GM12875 (cell line): ENCODE data around the gene BCAP31.
A peak's percentile ranks its signal among the peaks of the same experiment; 100 is the strongest.

Experiments
- H3K4me3 ChIP-seq: one replicate; pipeline ENCODE4 v1.5.1; 2011; ENCODE audit warnings: low read depth, low read length, control low read depth
- CTCF ChIP-seq: IDR thresholded peaks from 2 replicates; pipeline ENCODE4 v1.5.1; 2011; ENCODE audit warnings: low read depth, mild to moderate bottlenecking, control low read depth, inconsistent platforms, low read length, moderate library complexity, borderline replicate concordance; ENCODE audit not compliant: insufficient read depth

Gene BCAP31

GRCh38 chrX:153662266-153662665, 61.9 kb downstream of the BCAP31 start:
- peak; percentile 56 for TF ChIP-seq CTCF
- H3K4me3 ChIP-seq = no peak overlapping the region

GRCh38 chrX:153659268-153659667, 64.9 kb downstream of the BCAP31 start:
- no peak for TF ChIP-seq CTCF
- H3K4me3 ChIP-seq = no peak overlapping the region

GRCh38 chrX:153657161-153657560, 67.0 kb downstream of the BCAP31 start:
- no peak for TF ChIP-seq CTCF
- H3K4me3 ChIP-seq = no peak overlapping the region

- H3K4me3 ChIP-seq = no peak overlapping the region
- TF ChIP-seq CTCF = no peak
Observed at GRCh38 chrX:153653556-153653955, 70.6 kb downstream of the BCAP31 start.

GRCh38 chrX:153651540-153652079, 72.6 kb downstream of the BCAP31 start:
- H3K4me3 ChIP-seq = no peak overlapping the region
- TF ChIP-seq CTCF = peak; percentile 58

- H3K4me3 ChIP-seq = no peak overlapping the region
- no peak for TF ChIP-seq CTCF
Observed at GRCh38 chrX:153650959-153651358, 73.2 kb downstream of the BCAP31 start.
